PFSK-1 (cell line): ENCODE measurements around the gene ZNF280A.

Experiments
- FOXP2 ChIP-seq: optimal IDR thresholded peaks from 2 replicates; pipeline ENCODE3; 2011; ENCODE audit warnings: borderline replicate concordance, control low read depth, inconsistent platforms; ENCODE audit not compliant: insufficient read depth; ENCODE audit errors: extremely low read length, extremely low read depth
- POLR2AphosphoS5 ChIP-seq: IDR thresholded peaks from 2 replicates; pipeline ENCODE4 v1.6.1; 2012; ENCODE audit warnings: low read depth, mild to moderate bottlenecking, control low read depth, low read length, moderate library complexity
- REST ChIP-seq, 2 experiments: IDR thresholded peaks; 2 replicates each; pipeline versions ENCODE4 v1.6.1 to v1.8.0; 2011 to 2012; ENCODE audit warnings: low read depth in 2 of 2, low read length in 2 of 2, control low read depth in 1 of 2, inconsistent platforms in 1 of 2, mild to moderate bottlenecking in 1 of 2, moderate library complexity in 1 of 2; ENCODE audit not compliant: insufficient read depth in 1 of 2
- SIN3A ChIP-seq: IDR thresholded peaks from 2 replicates; pipeline ENCODE4 v1.6.1; 2012; ENCODE audit warnings: mild to moderate bottlenecking, low read length, moderate library complexity, borderline replicate concordance; ENCODE audit not compliant: insufficient read depth
- TAF1 ChIP-seq: IDR thresholded peaks from 2 replicates; pipeline ENCODE4 v1.6.1; 2012; ENCODE audit warnings: low read length, control low read depth, borderline replicate concordance; ENCODE audit not compliant: insufficient read depth

Gene ZNF280A

DNA sequence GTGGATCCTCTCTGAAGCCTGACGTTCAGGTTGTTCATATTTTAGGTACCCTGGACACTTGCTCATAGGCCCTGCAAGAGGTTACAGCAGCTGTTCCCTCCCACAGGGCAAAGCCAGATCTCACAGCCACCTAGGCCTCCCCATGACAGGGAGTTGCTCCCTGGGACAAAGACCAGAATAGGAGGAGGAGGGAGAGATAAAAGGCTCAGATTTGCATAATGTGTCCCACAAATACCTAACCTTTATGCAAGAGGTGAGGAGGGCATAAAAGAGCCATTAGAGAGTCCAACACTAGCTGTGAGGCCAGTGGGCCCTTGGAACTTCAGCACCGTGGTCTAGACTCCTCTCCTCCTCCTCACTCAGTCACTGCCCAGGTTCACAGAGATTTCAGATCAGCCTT, 45.3 kb downstream of the ZNF280A start:
- TF ChIP-seq POLR2AphosphoS5 (no peak), TAF1 (no peak), SIN3A (no peak), FOXP2 (no peak), REST (IDR thresholded peaks at IDR 0.05; ENCODE audit: insufficient read depth in 1 of 2, low read depth in 2 of 2, low read length in 2 of 2) (no peak)

DNA sequence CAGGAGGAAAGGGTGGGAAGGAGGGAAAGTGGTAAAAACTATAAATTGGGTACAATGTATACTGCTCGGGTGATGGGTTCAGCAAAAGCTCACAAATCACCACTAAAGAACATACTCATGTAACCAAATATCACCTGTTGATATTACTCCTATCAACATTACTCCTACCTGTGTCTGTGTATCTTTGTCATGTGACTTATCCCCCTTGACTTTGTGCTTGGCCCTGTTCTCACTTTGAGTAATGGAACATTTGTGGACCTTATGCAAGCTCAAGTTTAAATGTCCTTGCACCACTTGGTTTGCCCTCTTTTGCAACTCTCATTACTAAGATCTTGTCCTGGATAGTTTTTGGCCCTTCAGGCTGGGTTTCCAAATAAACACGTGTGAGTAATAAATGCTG, 50.5 kb downstream of the ZNF280A start:
- TF ChIP-seq POLR2AphosphoS5 (no peak), TAF1 (no peak), FOXP2 (no peak), REST (IDR thresholded peaks at IDR 0.05; ENCODE audit: insufficient read depth in 1 of 2, low read depth in 2 of 2, low read length in 2 of 2) (no peak)

DNA sequence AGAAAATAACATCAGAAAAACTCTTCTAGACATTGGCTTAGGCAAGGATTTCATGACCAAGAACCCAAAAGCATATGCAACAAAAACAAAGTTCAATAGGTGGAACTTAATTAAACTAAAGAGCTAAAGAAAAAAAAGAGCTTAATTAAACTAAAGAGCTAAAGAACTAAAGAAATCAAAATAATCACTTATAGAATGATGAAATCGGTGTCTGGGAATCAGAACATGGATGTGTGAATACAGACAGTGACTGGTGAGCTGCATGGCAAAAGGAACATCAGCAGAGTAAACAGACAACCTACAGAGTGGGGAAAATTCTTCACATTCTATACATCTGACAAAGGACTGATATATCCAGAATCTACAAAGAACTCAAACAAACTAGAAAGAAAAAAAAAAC, 53.0 kb downstream of the ZNF280A start:
- TF ChIP-seq TAF1, result no peak
- no peak for TF ChIP-seq POLR2AphosphoS5
- TF ChIP-seq REST (IDR thresholded peaks at IDR 0.05; ENCODE audit: insufficient read depth in 1 of 2, low read depth in 2 of 2, low read length in 2 of 2), result no peak
- no peak for TF ChIP-seq FOXP2
- no peak for TF ChIP-seq SIN3A

DNA sequence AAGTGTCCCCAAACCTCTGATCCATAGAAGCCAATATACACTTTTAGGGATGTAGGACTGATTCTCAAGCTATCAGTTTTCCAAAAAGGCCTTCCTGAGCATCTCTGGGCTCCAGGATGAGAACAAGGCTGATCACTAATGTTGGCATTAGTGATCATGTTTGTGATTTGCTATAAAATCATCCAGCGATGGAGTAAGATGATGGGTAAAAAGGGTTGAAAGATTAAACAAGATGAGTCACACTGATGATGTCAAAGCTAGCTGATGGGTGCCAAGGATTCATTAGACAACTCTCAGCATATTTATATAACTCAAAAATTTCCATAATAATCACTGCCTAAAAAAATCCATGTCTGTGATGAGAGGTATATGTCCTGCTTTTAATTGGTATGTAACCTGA, 54.3 kb downstream of the ZNF280A start:
- TF ChIP-seq SIN3A (no peak), POLR2AphosphoS5 (no peak), REST (IDR thresholded peaks at IDR 0.05; ENCODE audit: insufficient read depth in 1 of 2, low read depth in 2 of 2, low read length in 2 of 2) (no peak), FOXP2 (no peak), TAF1 (no peak)

GRCh38 chr22:22465094-22465602, 54.9 kb downstream of the ZNF280A start:
- TF ChIP-seq POLR2AphosphoS5 (no peak), TAF1 (no peak), SIN3A (no peak), REST (IDR thresholded peaks at IDR 0.05; ENCODE audit: insufficient read depth in 1 of 2, low read depth in 2 of 2, low read length in 2 of 2) (no peak), FOXP2 (no peak)
